Lower lobe of right lung (tissue), 2 donors: Measurements from ENCODE around the gene ITGB5. TPM values are rescaled to one million over a fixed set of nuclear protein-coding genes. Genes with fewer than 3 reads are reported as not detected.
A peak's percentile ranks its signal among the peaks of the same experiment; 100 is the strongest.

Experiments used
- ATAC-seq, 2 donors: fragments of 200-7000 bp; cut with Tn5 transposase; one replicate each; pipeline ENCODE4 v1.9.1; 2020 to 2022; ENCODE audit warnings: mild to moderate bottlenecking in 2 of 2, moderate library complexity in 2 of 2
- DNase-seq: peaks from one replicate; pipeline ENCODE4 v3.0.0-alpha.2; 2020
- H3K27ac ChIP-seq: fragments of 200-600 bp; one replicate; pipeline ENCODE4 v1.8.0; 2022
- H3K27me3 ChIP-seq: fragments of 200-600 bp; one replicate; pipeline ENCODE4 v1.8.0; 2022; ENCODE audit warnings: low read depth
- H3K36me3 ChIP-seq: fragments of 200-600 bp; one replicate; pipeline ENCODE4 v1.8.0; 2022; ENCODE audit warnings: mild to moderate bottlenecking
- H3K4me1 ChIP-seq: fragments of 200-600 bp; one replicate; pipeline ENCODE4 v1.8.0; 2022
- H3K4me3 ChIP-seq: fragments of 200-600 bp; one replicate; pipeline ENCODE4 v1.8.0; 2022; ENCODE audit warnings: mild to moderate bottlenecking
- H3K9me3 ChIP-seq: fragments of 200-600 bp; one replicate; pipeline ENCODE4 v1.8.0; 2022
- CTCF ChIP-seq: fragments of 200-600 bp; IDR thresholded peaks from one replicate; pipeline ENCODE4 v1.8.0; 2022; ENCODE audit warnings: antibody characterized with exemption, mild to moderate bottlenecking
- intact Hi-C: fragments of 100-400 bp; cut with DNase I; formaldehyde crosslinking; loops from one replicate; pipeline ENCODE4 v1.11.0; 2022
- total RNA-seq: library from RNA; stranded (reverse); fragmentation: NEBNext Ultra II Directional; extraction: Animal tissue kit (Norgen Biotek cat#: 25700); gene quantifications from one replicate; pipeline ENCODE4 v1.2.1, GENCODE V29; 2021
- donor health status: DM: no; HTN: yes; CAD: no; lungs with severe emphysema.

Gene ITGB5
- total RNA-seq, 1 donor from 2014 or later: 93.1 TPM

- TF ChIP-seq CTCF: no peak
- Histone ChIP-seq H3K4me1 (peaks cover 13% of the 10 kb centered on the region), H3K4me3 (peak overlapping the region; percentile 76), H3K9me3 (no peaks in the 10 kb centered on the region), H3K27me3 (no peaks in the 10 kb centered on the region), H3K36me3 (no peaks in the 10 kb centered on the region), H3K27ac (peak overlapping the region; percentile 90)
- DNase-seq (no peak), ATAC-seq (no peak)
- intact Hi-C loops: no loop called here
Observed at GRCh38 chr3:124885466-124886167, 1.5 kb downstream of the ITGB5 start.

GRCh38 chr3:124884474-124885101 lies 2.6 kb downstream of the ITGB5 start:
- intact Hi-C loops: no loop called here
- Histone ChIP-seq H3K4me1 (peaks cover 16% of the 10 kb centered on the region), H3K27me3 (no peaks in the 10 kb centered on the region), H3K4me3 (no peak overlapping the region), H3K9me3 (no peaks in the 10 kb centered on the region), H3K27ac (no peak overlapping the region), H3K36me3 (no peaks in the 10 kb centered on the region)
- ATAC-seq: no peak
- no peak for TF ChIP-seq CTCF
- no peak for DNase-seq

- Histone ChIP-seq H3K9me3 (no peaks in the 10 kb centered on the region), H3K27ac (no peak overlapping the region), H3K4me1 (peaks cover 23% of the 10 kb centered on the region), H3K27me3 (no peaks in the 10 kb centered on the region), H3K4me3 (no peak overlapping the region), H3K36me3 (no peaks in the 10 kb centered on the region)
- no peak for DNase-seq
- TF ChIP-seq CTCF: no peak
- intact Hi-C loops: no loop called here
- ATAC-seq: no peak
Observed at GRCh38 chr3:124883766-124884473, 3.2 kb downstream of the ITGB5 start.

- H3K9me3 ChIP-seq: no peaks in the 10 kb centered on the region
- H3K27me3 ChIP-seq: no peaks in the 10 kb centered on the region
- peaks cover 31% of the 10 kb centered on the region for H3K4me1 ChIP-seq
- no peak for DNase-seq
- TF ChIP-seq CTCF: no peak
- intact Hi-C loops: no loop called here
- no peaks in the 10 kb centered on the region for H3K36me3 ChIP-seq
- H3K4me3 ChIP-seq: no peak overlapping the region
- H3K27ac ChIP-seq: no peak overlapping the region
- ATAC-seq: no peak
Observed at GRCh38 chr3:124882816-124883747, 4.1 kb downstream of the ITGB5 start.
